ACHN (cell line): ENCODE data around the gene SIL1.
"Not testable (repeated sequence)": the region's sequence is repeated elsewhere in the genome, so short reads cannot be mapped to it uniquely, and the experiment has no call there.

Source experiments
- DNase-seq: peaks from one replicate; pipeline ENCODE4 v3.0.0-alpha.2; 2015
- in situ Hi-C: cut with HindIII; loops from 2 replicates; pipeline ENCODE4 v1.10.0; 2017; ENCODE audit warnings: low sequenced_read_pairs, low pct_ligation_motif_present, low pct_unique_long_range_greater_than_20kb

The SIL1 gene

DNA sequence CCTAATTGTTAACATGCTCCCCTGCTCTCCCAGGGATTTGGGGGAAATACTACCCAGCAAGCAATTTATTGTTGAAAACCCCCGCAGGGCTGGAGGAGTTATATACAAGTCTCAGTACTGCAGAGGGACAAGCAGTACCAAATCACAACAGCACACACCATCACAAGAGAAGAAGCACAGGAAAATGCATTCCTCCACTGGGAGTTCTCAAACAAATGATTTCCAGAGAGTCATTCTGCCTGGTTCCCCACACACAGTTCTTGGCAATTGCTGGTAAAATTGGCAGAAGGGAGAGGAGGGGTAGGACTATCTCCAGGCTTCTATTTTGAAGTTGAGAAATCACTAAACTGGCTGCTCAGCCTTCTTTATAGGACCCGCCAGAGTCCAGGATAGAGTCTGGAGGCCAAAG, 16.8 kb downstream of the SIL1 start:
- DNase-seq, result no peak
- in situ Hi-C loops, result no loop called here

- in situ Hi-C loops, result no loop called here
- no peak for DNase-seq
Observed at GRCh38 chr5:139180850-139181249, 17.3 kb downstream of the SIL1 start.

DNA sequence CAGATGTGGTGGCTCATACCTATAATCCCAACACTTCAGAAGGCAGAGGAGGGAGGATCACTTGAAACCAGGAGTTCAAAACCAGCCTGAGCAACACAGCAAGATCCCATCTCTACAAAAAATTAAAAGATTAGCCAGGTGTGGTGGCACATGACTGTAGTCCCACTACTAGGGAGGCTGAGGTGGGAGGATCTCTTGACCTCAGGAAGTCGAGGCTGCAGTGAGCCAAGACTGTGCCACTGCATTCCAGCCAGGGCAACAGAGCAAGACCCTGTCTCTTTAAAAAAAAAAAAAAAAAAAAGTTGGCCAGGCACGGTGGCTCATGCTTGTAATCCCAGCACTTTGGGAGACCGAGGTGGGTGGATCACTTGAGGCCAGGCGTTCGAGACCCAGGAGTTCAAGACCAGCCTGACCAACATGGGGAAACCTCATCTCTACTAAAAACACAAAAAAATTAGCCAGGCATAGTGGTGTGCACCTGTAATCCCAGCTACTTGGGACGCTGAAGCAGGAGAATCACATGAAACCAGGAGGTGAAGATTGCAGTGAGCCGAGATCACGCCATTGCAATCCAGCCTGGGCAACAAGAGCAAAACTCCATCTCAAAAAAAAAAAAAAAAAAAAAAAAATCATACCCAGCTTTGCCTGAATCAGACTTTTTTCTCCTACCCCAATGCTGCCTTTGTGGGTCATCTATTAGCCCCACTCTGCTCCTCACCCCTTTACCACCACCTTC, 18.2 kb downstream of the SIL1 start:
- DNase-seq, in situ Hi-C loops: not testable (repeated sequence)

- no peak for DNase-seq
- in situ Hi-C loops, result no loop called here
Observed at GRCh38 chr5:139178935-139179334, 19.2 kb downstream of the SIL1 start.

DNA sequence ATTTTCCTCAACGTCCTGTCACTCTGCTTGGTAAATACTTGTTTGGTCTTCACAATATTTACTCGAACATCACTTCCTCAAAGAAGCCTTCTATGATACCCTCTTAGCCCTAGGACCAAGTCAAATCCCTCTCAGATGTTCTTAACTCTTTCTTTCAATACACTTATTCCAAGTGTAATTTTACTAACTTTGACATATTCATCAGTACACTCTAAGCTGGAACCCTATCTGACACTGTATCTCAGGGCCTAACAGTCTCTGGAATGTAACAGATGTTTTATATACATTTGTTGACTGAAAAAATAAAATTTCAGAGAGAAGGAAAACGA, 19.6 kb downstream of the SIL1 start:
- in situ Hi-C loops, result no loop called here
- no peak for DNase-seq

GRCh38 chr5:139177809-139178588, 20.2 kb downstream of the SIL1 start:
- in situ Hi-C loops, result no loop called here
- no peak for DNase-seq

GRCh38 chr5:139177281-139177680, 20.9 kb downstream of the SIL1 start:
- in situ Hi-C loops, DNase-seq: not testable (repeated sequence)

DNA sequence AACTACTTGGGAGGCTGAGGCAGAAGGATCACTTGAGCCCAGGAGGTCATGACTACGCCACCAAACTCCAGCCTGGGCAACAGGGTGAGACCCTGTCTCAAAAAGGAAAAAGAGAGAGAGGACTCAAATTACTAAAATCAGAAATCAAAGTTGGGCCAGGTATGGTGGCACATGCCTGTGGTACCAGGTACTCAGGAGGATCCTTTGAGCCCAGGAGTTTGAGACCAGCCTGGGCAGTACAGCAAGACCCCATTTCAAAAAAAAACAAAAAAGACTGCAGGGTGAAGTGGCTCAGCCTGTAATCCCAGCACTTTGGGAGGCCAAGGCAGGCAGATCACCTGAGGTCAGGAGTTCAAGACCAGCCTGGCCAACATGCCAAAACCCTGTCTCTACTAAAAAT, 23.8 kb downstream of the SIL1 start:
- in situ Hi-C loops, DNase-seq: not testable (repeated sequence)

- in situ Hi-C loops, result no loop called here
- no peak for DNase-seq
Observed at GRCh38 chr5:139171779-139172404, 26.3 kb downstream of the SIL1 start.

DNA sequence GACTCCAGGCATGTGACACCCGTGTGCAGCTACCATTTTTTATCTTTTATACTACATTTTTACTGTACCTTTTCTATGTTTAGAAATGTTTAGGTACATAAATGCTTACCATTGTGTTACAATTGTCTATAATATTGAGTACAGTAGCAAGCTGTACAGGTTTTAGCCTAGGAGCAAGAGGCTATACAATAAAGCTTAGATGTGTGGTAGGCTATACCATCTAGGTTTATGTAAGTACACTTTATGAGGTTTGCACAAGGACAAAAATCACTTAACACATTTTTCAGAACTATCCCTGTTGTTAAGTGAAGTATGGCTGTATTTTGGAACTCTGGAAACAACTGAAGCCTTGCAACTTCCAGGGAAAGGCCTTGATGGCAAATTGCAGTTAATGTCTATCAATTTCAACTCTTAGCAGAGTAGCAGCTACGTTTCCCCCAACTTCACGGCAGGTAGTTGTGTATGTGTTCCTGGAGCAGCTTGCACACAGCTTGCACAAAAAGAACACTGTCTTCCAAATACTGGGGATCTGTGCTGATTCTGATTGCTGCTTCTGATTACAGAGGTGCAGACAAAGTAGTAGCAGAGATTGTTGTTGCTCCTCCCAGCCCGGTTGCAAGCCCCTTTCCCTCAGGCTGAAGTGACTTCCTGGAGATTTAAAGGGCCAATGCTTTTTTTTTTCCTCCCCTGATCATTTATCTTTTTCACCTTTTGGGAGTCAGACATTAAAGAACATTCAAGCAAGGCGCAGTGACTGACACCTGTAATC, 30.0 kb downstream of the SIL1 start:
- DNase-seq, result no peak
- in situ Hi-C loops, result no loop called here

DNA sequence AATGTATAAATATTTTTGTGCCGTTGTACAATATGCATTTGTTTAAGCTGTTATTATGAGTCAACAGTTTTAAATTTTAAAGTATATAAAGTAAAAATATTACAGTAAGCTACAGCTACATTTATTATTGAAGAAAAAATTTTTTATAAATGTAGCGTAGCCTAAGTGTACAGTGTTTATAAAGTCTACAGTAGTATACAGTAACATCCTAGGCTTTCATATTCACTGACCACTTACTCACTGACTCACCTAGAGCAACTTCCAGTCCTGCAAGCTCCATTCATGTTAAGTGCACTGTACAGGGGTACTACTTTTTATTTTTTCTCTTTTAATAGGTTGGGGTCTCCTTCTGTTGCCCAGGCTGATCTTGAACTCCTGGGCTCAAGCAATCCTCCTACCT, 30.6 kb downstream of the SIL1 start:
- DNase-seq, result no peak
- in situ Hi-C loops, result no loop called here

- in situ Hi-C loops, result no loop called here
- DNase-seq, result no peak
Observed at GRCh38 chr5:139167063-139167462, 31.1 kb downstream of the SIL1 start.

- DNase-seq, in situ Hi-C loops: not testable (repeated sequence)
Observed at GRCh38 chr5:139164897-139165296, 33.3 kb downstream of the SIL1 start.

- in situ Hi-C loops, result no loop called here
- no peak for DNase-seq
Observed at GRCh38 chr5:139164020-139164419, 34.1 kb downstream of the SIL1 start.

DNA sequence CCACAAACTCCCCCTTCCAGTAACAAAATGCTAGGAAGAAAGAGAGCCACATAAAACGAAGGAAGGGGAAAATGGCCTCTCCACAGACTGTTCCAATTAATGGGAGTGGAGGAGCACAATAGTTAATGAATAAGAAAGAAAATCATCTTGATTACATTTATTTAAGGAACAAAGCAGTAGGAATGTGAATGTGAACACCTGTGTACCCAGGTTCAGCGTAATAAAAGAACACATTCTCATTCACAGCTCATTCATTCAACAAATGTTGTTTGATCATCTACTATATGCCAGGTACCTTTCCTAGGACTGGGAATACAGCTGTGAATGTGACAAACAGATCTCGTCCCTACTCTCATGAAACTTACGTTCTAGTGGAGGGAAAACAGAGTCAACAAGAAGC, 35.7 kb downstream of the SIL1 start:
- in situ Hi-C loops, result no loop called here
- no peak for DNase-seq

DNA sequence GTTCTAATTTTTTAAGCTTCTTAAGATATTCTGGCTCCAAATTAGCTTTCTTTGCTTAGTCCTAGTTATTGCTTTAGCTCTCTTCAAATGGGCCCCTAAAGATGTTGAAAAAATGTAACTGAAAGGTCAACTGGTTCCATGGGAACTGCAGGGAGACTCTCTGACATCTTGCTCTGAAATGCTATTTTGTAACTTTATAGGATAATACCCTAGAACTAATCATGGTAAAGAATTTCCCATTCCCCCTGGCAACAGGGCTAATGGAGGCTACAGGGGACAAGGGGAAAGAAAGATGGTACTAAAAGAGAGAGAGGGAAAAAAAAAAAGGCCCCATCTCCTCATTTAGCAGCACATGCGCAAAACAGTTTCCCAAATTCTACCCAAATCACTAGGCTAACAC, 39.4 kb downstream of the SIL1 start:
- no peak for DNase-seq
- in situ Hi-C loops, result no loop called here

GRCh38 chr5:139157556-139157955, 40.6 kb downstream of the SIL1 start:
- in situ Hi-C loops, result no loop called here
- DNase-seq, result no peak

- in situ Hi-C loops, result no loop called here
- no peak for DNase-seq
Observed at GRCh38 chr5:139156814-139157213, 41.4 kb downstream of the SIL1 start.

GRCh38 chr5:139155333-139155732, 42.8 kb downstream of the SIL1 start:
- in situ Hi-C loops, result no loop called here
- no peak for DNase-seq
